Measurements from ENCODE around the gene SPRYD3.
"Not testable (repeated sequence)": the region's sequence is repeated elsewhere in the genome, so short reads cannot be mapped to it uniquely, and the experiment has no call there.

GRCh38 chr12:53112431-53112830 is 33.2 kb upstream of the SPRYD3 start:
- not testable (repeated sequence) for TF ChIP-seq EP300, CTCF (IDR thresholded peaks at IDR 0.05)

All from upper lobe of left lung (tissue), 4 donors.